ENCODE data around the gene TBR1.
A peak's percentile ranks its signal among the peaks of the same experiment; 100 is the strongest.

The TBR1 gene
- long read RNA-seq, donor 1, result 0 reads
- long read RNA-seq, donor 2, result 0 reads
- long read RNA-seq, donor 3, result 0 reads
- long read RNA-seq, donor 4, result 0 reads
- long read RNA-seq, donor 5, result 0 reads
- long read RNA-seq, donor 6, result 0 reads
- long read RNA-seq, donor 7, result 0 reads
- long read RNA-seq, donor 8, result 0 reads

GRCh38 chr2:161415987-161416707 is at the start of gene TBR1:
TSS of gene TBR1 (plus strand) at chr2:161416297. CDS start at chr2:161416411, 114 bp downstream.
- peak; percentile 75 for DNase-seq

GRCh38 chr2:161367675-161368074 is 48.4 kb upstream of the TBR1 start:
- DNase-seq, result no peak

- DNase-seq, result no peak
These were observed 46.8 kb upstream of the TBR1 start for GRCh38 chr2:161369311-161369710.

GRCh38 chr2:161370981-161371380 is 45.1 kb upstream of the TBR1 start:
- DNase-seq, result no peak

GRCh38 chr2:161371869-161372268 is 44.2 kb upstream of the TBR1 start:
- DNase-seq, result no peak

- no peak for DNase-seq
These were observed 42.2 kb upstream of the TBR1 start for GRCh38 chr2:161373942-161374341.

GRCh38 chr2:161374446-161374845 is 41.7 kb upstream of the TBR1 start:
- no peak for DNase-seq

- DNase-seq, result no peak
These were observed 36.4 kb upstream of the TBR1 start for GRCh38 chr2:161379740-161380139.

GRCh38 chr2:161381546-161381945 is 34.6 kb upstream of the TBR1 start:
- no peak for DNase-seq

GRCh38 chr2:161382747-161383146 is 33.4 kb upstream of the TBR1 start:
- no peak for DNase-seq

- DNase-seq, result no peak
These were observed 31.2 kb upstream of the TBR1 start for GRCh38 chr2:161384864-161385263.

GRCh38 chr2:161386228-161386824 is 29.8 kb upstream of the TBR1 start:
- DNase-seq, result no peak

GRCh38 chr2:161388146-161388779 is 27.8 kb upstream of the TBR1 start:
- no peak for DNase-seq

GRCh38 chr2:161391737-161392506 is 24.2 kb upstream of the TBR1 start:
- DNase-seq, result no peak

- no peak for DNase-seq
These were observed 16.0 kb upstream of the TBR1 start for GRCh38 chr2:161400076-161400475.

GRCh38 chr2:161402297-161402696 is 13.8 kb upstream of the TBR1 start:
- no peak for DNase-seq

GRCh38 chr2:161406316-161406715 is 9.8 kb upstream of the TBR1 start:
- no peak for DNase-seq

GRCh38 chr2:161407597-161407996 is 8.5 kb upstream of the TBR1 start:
- no peak for DNase-seq

GRCh38 chr2:161409308-161409907 is 6.7 kb upstream of the TBR1 start:
- DNase-seq, result no peak

- DNase-seq, result no peak
These were observed 3.8 kb upstream of the TBR1 start for GRCh38 chr2:161412346-161412745.

GRCh38 chr2:161414042-161415033 is 1.8 kb upstream of the TBR1 start:
- peak; percentile 89 for DNase-seq

Data from right kidney (tissue), 9 donors.